GM18951 (cell line): Measurements from ENCODE around the gene ARIH2.
"Not testable (repeated sequence)": the region's sequence is repeated elsewhere in the genome, so short reads cannot be mapped to it uniquely, and the experiment has no call there.

Experiments used
- POLR2A ChIP-seq: IDR thresholded peaks from 4 replicates; pipeline ENCODE4 v1.6.1; 2011; ENCODE audit warnings: mild to moderate bottlenecking; ENCODE audit not compliant: insufficient read length, insufficient read depth; ENCODE audit errors: extremely low read depth
- in situ Hi-C: fragments of 300-500 bp; cut with MboI; formaldehyde crosslinking; loops from one replicate; pipeline ENCODE4 v1.12.0; 2022; ENCODE audit warnings: low sequenced_read_pairs, mixed read lengths, inconsistent platforms; ENCODE audit not compliant: unreplicated experiment

ARIH2 gene

DNA sequence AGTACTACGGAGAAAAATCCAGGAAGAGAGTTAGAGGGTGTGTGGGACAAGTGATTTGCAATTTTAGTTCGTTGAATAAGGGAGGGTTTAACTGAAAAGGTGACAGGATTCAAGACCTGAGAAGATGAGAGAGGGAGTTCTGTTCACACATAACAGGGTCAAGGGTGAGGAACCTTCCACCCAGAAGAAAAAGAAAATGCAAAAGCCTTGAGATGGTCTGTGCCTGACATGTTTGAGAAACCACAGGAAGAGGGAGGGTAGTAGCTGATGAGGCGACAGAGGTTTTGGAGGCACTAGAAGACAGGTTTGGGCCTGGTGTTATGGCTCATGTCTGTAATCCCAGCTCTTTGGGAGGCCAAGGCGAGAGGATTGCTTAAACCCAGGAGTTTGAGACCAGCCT lies 19.4 kb upstream of the ARIH2 start:
- TF ChIP-seq POLR2A = no peak
- in situ Hi-C loops = no loop called here

DNA sequence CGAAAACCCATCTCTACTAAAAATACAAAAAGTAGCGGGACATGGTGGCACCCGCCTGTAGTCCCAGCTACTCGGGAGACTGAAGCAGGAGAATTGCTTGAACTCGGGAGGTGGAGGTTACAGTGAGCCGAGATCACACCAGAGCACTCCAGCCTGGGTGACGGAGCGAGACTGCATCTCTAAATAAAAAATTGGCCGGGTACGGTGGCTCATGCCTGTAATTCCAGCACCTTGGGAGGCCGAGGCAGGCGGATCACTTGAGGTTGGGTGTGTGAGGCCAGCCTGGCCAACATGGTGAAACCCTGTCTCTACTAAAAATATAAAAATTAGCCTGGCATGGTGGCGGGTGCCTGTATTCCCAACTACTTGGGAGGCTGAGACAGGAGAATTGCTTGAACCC lies 11.6 kb upstream of the ARIH2 start:
- in situ Hi-C loops = not testable (repeated sequence)

DNA sequence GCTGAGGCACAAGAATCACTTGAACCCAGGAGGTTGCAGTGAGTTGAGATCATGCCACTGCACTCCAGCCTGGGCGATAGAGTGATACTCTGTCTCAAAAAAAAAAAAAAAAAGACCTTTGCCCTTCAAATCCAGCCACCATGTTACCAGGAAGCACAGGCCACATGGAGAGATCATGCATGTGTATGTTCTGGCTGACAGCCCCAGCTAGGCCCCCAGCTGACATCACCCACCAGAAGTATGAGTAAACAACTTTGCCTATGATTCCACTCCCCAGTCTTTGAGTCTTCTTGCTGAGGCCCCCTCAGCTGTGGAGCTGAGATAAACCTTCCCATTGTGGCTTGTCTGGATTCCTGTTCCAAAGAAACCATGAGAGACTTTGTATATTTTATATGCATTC lies 3.3 kb upstream of the ARIH2 start:
- TF ChIP-seq POLR2A = no peak
- in situ Hi-C loops = no loop called here

DNA sequence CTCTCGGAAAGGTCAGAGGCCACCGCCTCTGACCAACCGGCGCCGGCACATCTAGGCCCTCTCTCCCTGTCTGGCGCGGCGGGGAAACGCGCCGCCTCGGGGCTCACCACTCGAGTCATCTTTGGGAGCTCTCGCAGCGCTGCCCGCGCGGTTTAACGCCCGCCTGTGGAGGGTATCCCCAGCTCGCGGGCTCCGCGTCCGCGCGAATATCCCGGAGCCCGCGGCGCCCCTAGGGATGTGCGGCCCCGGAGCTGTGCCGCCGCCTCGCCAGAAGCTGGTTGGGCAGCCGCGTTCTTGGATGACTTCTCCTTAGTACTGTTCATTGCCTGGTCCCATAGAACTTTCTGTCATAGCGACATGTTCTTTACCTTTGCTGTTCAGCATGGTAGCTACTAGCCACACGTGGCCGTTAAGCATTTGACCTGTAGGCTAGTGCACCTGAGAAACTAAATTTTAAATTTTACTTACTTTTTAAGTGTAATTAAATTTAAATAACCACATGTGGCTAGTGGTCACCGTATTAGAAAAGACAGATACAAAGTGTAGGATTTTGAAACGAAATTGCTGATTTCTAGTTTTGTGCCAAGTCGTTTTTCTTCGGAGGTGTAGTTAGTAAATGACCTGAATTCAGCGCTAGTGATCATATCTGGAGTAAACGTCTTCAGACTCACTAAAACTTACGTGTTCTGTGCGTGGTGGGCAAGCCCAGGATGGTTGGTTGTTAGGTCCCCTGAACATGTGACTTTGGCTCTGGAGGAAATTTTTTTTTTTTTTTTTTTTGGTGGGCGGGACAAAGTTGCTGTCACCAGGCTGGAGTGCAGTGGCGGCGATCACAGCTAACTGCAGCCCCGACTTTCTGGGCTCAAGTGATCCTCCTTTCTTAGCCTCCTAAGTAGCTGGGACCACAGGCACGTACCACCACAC lies 835 bp downstream of the ARIH2 start:
- in situ Hi-C loops = no loop called here
- TF ChIP-seq POLR2A = no peak

DNA sequence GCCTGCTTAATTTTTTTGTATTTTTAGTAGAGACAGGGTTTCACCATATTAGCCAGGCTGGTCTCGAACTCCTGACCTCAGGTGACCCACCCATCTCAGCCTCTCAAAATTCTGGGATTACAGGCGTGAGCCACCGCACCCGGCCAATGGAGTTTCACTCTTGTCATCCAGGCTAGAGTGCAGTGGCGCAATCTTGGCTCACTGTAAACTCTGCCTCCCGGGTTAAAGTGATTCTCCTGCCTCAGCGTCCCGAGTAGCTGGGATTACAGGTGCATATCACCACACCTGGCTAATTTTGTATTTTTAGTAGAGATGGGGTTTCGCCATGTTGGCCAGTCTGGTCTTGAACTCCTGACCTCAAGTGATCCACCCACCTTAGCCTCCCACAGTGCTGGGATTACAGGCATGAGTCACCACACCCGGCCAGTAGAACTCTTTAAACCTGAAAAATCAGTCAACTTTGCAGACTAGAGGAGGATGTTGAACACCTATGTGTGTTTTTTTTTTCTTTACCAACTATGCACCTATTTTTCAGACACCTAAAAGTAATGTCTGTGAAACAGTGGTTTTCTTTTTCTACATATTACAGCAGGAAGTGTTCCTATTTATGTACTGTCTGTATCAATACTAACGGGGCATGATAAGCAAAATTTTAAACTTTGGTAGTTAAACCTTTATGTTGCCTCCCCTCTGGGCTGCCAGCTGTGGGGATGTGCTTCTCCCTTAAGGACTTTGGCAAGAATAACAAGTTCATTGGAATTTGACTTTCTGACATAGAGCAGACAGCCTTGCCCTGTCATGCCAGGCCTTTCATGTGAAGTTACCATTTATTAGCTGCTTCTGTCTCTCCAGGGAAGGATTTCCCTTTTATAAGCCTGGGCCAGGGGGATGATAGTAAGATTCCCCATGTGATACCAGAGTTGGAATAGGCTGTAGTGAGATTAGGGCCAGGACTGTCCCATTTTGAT lies 8.1 kb downstream of the ARIH2 start:
- in situ Hi-C loops = no loop called here
- no peak for TF ChIP-seq POLR2A

DNA sequence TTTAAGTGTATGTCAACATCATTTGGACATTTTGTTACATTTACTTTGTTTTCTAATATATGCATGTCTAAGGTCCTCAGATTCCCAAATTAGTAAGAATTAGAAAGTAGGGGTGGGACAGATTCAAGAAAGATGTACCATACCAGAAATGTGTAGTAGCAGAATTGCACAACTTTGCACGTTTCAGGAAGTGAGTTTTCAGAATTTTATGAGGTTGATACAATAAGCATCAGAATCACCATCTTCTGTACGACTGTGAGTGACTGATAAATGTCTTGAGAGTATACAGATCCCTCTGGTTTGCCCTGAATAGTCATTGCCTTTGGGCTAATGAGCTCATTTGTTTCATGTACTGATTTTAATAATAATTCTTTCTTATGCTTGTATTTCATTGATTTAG lies 9.3 kb downstream of the ARIH2 start:
- in situ Hi-C loops = no loop called here
- TF ChIP-seq POLR2A = no peak

DNA sequence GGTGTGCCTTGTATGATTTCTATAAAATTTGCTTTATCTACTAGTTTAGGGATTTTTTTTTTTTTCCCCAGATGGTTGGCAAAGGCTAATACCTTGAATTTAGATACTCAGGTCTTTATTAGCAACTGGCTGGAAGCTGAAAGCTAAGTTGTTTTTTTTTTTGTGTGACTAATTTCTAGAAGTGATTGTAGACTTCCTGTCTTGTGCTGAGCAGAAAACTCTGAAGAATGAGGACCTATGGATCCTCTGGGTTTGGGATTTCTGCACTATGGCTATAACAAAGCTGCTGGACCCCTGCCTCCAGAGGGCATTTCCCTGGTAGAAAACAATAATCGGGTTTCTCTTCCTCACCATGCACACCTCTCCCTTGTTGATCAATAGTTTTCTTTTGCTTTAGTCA lies 10.0 kb downstream of the ARIH2 start:
- in situ Hi-C loops = no loop called here
- no peak for TF ChIP-seq POLR2A

DNA sequence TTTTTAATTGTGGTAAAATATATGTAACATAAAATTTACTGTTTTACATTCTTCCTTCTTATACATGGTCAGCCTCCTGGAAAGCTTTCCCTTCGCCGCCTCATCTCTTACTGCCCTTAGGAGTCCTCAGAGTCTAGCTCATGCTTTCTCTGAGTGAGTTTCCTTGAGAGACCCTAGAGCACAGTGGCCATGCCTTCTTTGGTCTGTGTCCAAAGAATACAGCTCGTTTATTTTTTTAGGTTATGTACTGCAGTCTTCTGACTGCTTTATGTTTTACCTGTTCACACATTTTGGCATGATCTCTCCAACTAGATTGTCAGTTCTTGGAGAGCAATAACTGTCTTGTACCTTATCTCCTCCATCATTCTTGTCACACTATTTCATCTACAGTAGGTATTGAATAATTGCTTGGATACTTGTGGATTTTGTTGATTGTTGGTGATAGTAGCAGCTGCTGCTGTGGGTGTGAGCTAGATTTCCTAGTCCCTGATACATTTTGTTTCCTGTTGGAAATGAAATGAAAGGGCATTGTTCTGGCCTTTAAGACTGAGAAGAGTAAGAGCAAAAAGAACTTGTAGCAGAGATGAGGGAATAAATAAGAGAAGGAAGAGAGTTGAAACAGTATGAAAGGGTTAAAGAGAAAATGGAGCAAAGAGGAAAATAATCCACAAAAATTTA lies 10.9 kb downstream of the ARIH2 start:
- in situ Hi-C loops = no loop called here
- TF ChIP-seq POLR2A = no peak

DNA sequence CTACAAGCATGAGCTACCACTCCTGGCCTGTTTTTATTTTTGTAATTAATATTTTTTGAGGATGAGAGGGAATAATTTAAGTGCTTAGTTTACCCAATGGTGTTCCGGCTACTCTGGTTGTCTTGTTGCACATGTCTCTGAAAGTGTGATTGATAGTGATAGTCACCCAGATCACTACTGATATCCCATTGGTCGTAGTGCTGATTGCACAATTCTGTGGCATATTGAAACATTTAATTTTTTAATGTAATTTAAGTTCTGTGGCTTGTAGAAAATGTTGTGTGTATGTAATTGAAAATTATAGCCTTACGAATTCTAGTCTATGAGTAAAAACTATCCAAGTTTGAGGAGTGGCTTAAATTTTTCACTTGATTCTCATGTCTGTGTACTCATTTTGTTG lies 11.9 kb downstream of the ARIH2 start:
- in situ Hi-C loops = no loop called here

DNA sequence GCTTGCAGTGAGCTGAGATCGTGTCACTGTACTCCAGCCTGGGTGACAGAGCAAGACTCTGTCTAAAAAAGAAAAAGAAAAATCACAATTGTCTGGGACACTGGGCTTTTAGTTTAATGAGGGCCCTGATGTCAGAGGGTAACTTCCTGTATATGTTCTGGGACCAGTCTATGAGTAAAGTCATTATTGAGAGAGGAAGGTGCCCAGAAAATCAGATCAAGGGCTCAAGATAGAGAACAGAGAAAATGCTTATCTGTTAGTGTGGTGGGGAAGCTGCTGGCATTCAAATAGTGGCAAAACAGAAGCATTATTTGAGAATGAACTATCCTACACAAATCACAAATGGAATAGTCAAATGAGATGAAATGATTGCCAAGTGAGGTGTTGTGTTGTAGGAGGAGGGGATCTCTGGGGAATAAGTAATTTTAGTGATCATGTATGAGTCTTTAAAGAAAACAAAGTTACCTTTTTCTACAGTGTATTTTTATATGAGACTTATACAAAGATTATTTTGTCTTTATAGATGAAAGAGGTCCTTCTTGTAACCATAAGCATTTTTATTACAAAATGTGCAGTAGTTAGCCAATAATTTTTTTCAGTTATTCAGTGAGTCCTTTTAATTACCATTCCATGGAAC lies 13.4 kb downstream of the ARIH2 start:
- in situ Hi-C loops = no loop called here
- no peak for TF ChIP-seq POLR2A

More for the DNA sequence above, 11.9 kb downstream of the ARIH2 start:
- no peak for TF ChIP-seq POLR2A

DNA sequence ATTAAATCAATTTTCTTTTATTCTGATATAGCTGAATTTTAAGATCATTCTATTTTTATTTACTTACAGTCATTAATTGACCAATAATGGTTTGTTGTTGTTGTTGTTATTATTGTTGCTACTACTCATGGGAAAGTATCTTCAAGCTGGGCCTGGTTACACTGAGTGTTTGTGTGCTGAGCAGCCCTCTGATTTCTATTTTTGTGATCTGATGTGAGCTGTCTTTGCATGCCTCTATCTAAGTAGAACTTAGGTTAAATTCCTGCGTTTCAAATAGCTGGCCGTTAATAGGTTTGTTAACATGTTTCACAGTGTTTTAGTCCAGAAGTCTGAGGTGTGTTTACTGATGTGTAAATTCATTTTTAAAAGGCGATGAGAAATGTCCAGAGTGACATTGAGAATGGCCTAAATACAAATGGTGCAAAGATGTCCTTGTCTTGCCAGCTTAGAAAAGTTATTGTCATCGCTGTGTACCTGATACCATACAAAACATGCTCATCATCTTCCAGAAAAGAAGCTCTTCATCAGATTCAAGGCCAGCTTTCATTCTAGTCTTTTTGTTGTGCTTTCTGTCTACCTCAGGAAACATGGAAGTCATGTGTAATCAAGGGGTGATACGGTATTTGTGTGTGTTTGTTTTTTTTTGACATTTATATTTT lies 15.8 kb downstream of the ARIH2 start:
- in situ Hi-C loops = no loop called here
- TF ChIP-seq POLR2A = no peak

DNA sequence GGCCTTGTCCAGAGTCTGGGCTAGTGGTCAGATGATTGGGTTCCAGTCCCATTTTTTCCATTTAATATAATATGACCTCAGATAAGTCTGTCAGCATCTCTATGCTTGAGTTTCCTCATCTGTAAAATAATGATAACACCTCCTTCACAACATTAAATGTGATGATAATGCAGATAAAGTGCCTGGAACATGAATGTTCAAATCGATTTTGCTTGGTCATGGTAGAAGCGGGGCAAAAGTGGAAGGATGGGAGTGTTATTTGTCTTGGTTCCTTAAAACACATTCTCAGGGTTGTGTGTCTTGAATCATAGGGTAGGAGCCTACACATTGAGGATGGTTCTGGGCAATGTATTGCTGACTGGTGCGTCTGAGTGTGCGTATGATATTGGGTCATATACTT lies 16.9 kb downstream of the ARIH2 start:
- in situ Hi-C loops = no loop called here
- TF ChIP-seq POLR2A = no peak
